ENCODE measurements around the gene RNASEH2B.

Gene RNASEH2B

GRCh38 chr13:50882816-50883435 lies 26.7 kb upstream of the RNASEH2B start:
- no peak overlapping the region for H3K14ac ChIP-seq (ENCODE audit: low read length in 2 of 2)
- no peaks in the 10 kb centered on the region for H3K27me3 ChIP-seq (ENCODE audit: control insufficient read depth in 1 of 2, insufficient read depth in 1 of 2, low read length in 2 of 2)

DNA sequence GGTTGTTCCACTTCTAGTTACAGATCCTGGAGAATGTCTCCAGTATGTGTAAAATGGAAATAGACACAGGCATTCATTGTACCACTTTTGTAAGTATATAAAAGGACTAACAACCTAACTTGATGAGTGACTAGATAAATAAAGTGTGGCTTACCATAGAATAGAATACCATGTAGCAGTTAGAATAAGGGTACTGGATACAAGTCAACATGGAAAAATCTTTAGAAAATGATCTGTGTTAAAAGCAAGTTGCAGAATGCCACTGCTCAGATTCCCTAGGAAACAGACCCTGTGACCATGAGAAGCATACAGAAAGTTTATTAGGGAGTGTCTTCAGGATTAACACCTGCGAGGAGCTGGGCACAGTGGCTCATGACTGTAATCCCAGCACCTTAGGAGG lies 25.9 kb upstream of the RNASEH2B start:
- Histone ChIP-seq H3K14ac (ENCODE audit: low read length in 2 of 2) (no peak overlapping the region), H3K4me3 (ENCODE audit: insufficient read depth in 1 of 2, low read depth in 1 of 2, low read length in 2 of 2) (no peak overlapping the region), H4K8ac (ENCODE audit: low read length) (no peak overlapping the region), H3K9me3 (ENCODE audit: control insufficient read depth, low read length) (peaks cover 6% of the 10 kb centered on the region), H3K27me3 (ENCODE audit: control insufficient read depth in 1 of 2, insufficient read depth in 1 of 2, low read length in 2 of 2) (no peaks in the 10 kb centered on the region), H3K4ac (ENCODE audit: low read depth in 1 of 2, low read length in 2 of 2) (no peak overlapping the region), H3K4me2 (ENCODE audit: low read length, poor library complexity, severe bottlenecking) (no peak overlapping the region), H3K4me1 (ENCODE audit: control insufficient read depth, insufficient read depth, low read depth, low read length) (no peaks in the 10 kb centered on the region), H3K23ac (ENCODE audit: low read length in 2 of 2) (no peak overlapping the region), H2BK15ac (ENCODE audit: low read depth, poor library complexity, severe bottlenecking) (no peak overlapping the region), H3K79me1 (replicated peaks; ENCODE audit: low read length, poor library complexity, severe bottlenecking) (no peaks in the 10 kb centered on the region), H2BK120ac (ENCODE audit: low read depth, low read length) (no peak overlapping the region), H3K27ac (ENCODE audit: low read length, poor library complexity, severe bottlenecking) (no peak overlapping the region), H4K91ac (ENCODE audit: low read length) (no peak overlapping the region), H2AFZ (ENCODE audit: low read depth, low read length) (no peak overlapping the region), H3K18ac (ENCODE audit: low read depth in 1 of 2, low read length in 2 of 2) (no peak overlapping the region), H2BK5ac (ENCODE audit: low read depth, low read length, poor library complexity, severe bottlenecking) (no peak overlapping the region), H2BK12ac (ENCODE audit: low read length in 2 of 2) (no peak overlapping the region), H3K9ac (ENCODE audit: low read length) (no peak overlapping the region), H2AK5ac (ENCODE audit: low read length, severe bottlenecking) (no peak overlapping the region), H3K36me3 (ENCODE audit: control insufficient read depth in 1 of 2, insufficient read depth in 2 of 2, low read depth in 1 of 2, low read length in 2 of 2) (no peaks in the 10 kb centered on the region)
- no CpG with 5 or more reads among the region's 1 CpG for WGBS
- DNase-seq, result no peak

More at GRCh38 chr13:50882816-50883435, 26.7 kb upstream of the RNASEH2B start:
- Histone ChIP-seq H2AFZ (ENCODE audit: low read depth, low read length) (no peak overlapping the region), H3K9me3 (ENCODE audit: control insufficient read depth, low read length) (peaks cover 6% of the 10 kb centered on the region), H3K79me1 (replicated peaks; ENCODE audit: low read length, poor library complexity, severe bottlenecking) (no peaks in the 10 kb centered on the region), H4K91ac (ENCODE audit: low read length) (no peak overlapping the region), H3K4me3 (ENCODE audit: insufficient read depth in 1 of 2, low read depth in 1 of 2, low read length in 2 of 2) (no peak overlapping the region), H3K36me3 (ENCODE audit: control insufficient read depth in 1 of 2, insufficient read depth in 2 of 2, low read depth in 1 of 2, low read length in 2 of 2) (no peaks in the 10 kb centered on the region), H2BK15ac (ENCODE audit: low read depth, poor library complexity, severe bottlenecking) (no peak overlapping the region), H2AK5ac (ENCODE audit: low read length, severe bottlenecking) (no peak overlapping the region), H3K18ac (ENCODE audit: low read depth in 1 of 2, low read length in 2 of 2) (no peak overlapping the region), H2BK5ac (ENCODE audit: low read depth, low read length, poor library complexity, severe bottlenecking) (no peak overlapping the region), H3K4me2 (ENCODE audit: low read length, poor library complexity, severe bottlenecking) (no peak overlapping the region), H3K4ac (ENCODE audit: low read depth in 1 of 2, low read length in 2 of 2) (no peak overlapping the region), H3K23ac (ENCODE audit: low read length in 2 of 2) (no peak overlapping the region), H2BK12ac (ENCODE audit: low read length in 2 of 2) (no peak overlapping the region), H3K9ac (ENCODE audit: low read length) (no peak overlapping the region), H4K8ac (ENCODE audit: low read length) (no peak overlapping the region), H3K4me1 (ENCODE audit: control insufficient read depth, insufficient read depth, low read depth, low read length) (no peaks in the 10 kb centered on the region), H2BK120ac (ENCODE audit: low read depth, low read length) (no peak overlapping the region), H3K27ac (ENCODE audit: low read length, poor library complexity, severe bottlenecking) (no peak overlapping the region)
- 98% methylated on average over 3 of the region's 5 CpGs for WGBS
- DNase-seq, result no peak

DNA sequence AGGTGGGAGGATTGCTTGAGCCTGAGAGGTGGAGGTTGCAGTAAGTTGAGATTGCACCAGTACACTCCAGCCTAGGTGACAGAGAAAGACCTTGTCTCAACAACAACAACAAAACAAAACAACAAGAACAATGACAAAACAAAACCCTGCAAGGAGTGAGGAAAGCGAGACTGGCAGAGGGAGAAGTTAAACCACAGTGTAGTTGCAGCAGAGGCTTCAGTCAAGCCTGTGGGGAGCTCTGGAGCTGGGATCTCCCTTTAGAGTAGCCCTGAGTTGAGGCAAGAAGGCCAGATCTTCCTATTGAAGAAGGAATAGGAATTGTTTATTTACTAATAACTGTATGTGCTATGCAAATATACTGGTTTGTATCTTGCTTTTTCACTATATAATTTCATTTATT lies 25.3 kb upstream of the RNASEH2B start:
- H3K9ac ChIP-seq (ENCODE audit: low read length), result no peak overlapping the region
- no peak overlapping the region for H2AK5ac ChIP-seq (ENCODE audit: low read length, severe bottlenecking)
- H2AFZ ChIP-seq (ENCODE audit: low read depth, low read length), result no peak overlapping the region
- H3K23ac ChIP-seq (ENCODE audit: low read length in 2 of 2), result no peak overlapping the region
- H2BK120ac ChIP-seq (ENCODE audit: low read depth, low read length), result no peak overlapping the region
- no peaks in the 10 kb centered on the region for H3K27me3 ChIP-seq (ENCODE audit: control insufficient read depth in 1 of 2, insufficient read depth in 1 of 2, low read length in 2 of 2)
- no peak overlapping the region for H2BK5ac ChIP-seq (ENCODE audit: low read depth, low read length, poor library complexity, severe bottlenecking)
- no peak for DNase-seq
- WGBS, result 100% methylated on average over 1 of the region's 1 CpG
- H3K79me1 ChIP-seq (replicated peaks; ENCODE audit: low read length, poor library complexity, severe bottlenecking), result no peaks in the 10 kb centered on the region
- no peak overlapping the region for H3K4ac ChIP-seq (ENCODE audit: low read depth in 1 of 2, low read length in 2 of 2)
- no peak overlapping the region for H3K4me3 ChIP-seq (ENCODE audit: insufficient read depth in 1 of 2, low read depth in 1 of 2, low read length in 2 of 2)
- no peak overlapping the region for H3K4me2 ChIP-seq (ENCODE audit: low read length, poor library complexity, severe bottlenecking)
- H3K9me3 ChIP-seq (ENCODE audit: control insufficient read depth, low read length), result peaks cover 6% of the 10 kb centered on the region
- H3K36me3 ChIP-seq (ENCODE audit: control insufficient read depth in 1 of 2, insufficient read depth in 2 of 2, low read depth in 1 of 2, low read length in 2 of 2), result no peaks in the 10 kb centered on the region
- H3K4me1 ChIP-seq (ENCODE audit: control insufficient read depth, insufficient read depth, low read depth, low read length), result no peaks in the 10 kb centered on the region
- H4K8ac ChIP-seq (ENCODE audit: low read length), result no peak overlapping the region
- no peak overlapping the region for H2BK15ac ChIP-seq (ENCODE audit: low read depth, poor library complexity, severe bottlenecking)
- H4K91ac ChIP-seq (ENCODE audit: low read length), result no peak overlapping the region
- no peak overlapping the region for H2BK12ac ChIP-seq (ENCODE audit: low read length in 2 of 2)
- H3K18ac ChIP-seq (ENCODE audit: low read depth in 1 of 2, low read length in 2 of 2), result no peak overlapping the region
- no peak overlapping the region for H3K14ac ChIP-seq (ENCODE audit: low read length in 2 of 2)
- no peak overlapping the region for H3K27ac ChIP-seq (ENCODE audit: low read length, poor library complexity, severe bottlenecking)

- Histone ChIP-seq H3K9ac (ENCODE audit: low read length) (no peak overlapping the region), H4K91ac (ENCODE audit: low read length) (no peak overlapping the region), H3K4ac (ENCODE audit: low read depth in 1 of 2, low read length in 2 of 2) (no peak overlapping the region), H2BK120ac (ENCODE audit: low read depth, low read length) (no peak overlapping the region), H3K4me2 (ENCODE audit: low read length, poor library complexity, severe bottlenecking) (no peak overlapping the region), H2AK5ac (ENCODE audit: low read length, severe bottlenecking) (no peak overlapping the region), H3K14ac (ENCODE audit: low read length in 2 of 2) (no peak overlapping the region), H3K36me3 (ENCODE audit: control insufficient read depth in 1 of 2, insufficient read depth in 2 of 2, low read depth in 1 of 2, low read length in 2 of 2) (no peaks in the 10 kb centered on the region), H3K4me3 (ENCODE audit: insufficient read depth in 1 of 2, low read depth in 1 of 2, low read length in 2 of 2) (no peak overlapping the region), H3K79me1 (replicated peaks; ENCODE audit: low read length, poor library complexity, severe bottlenecking) (no peaks in the 10 kb centered on the region), H3K4me1 (ENCODE audit: control insufficient read depth, insufficient read depth, low read depth, low read length) (no peaks in the 10 kb centered on the region), H2BK15ac (ENCODE audit: low read depth, poor library complexity, severe bottlenecking) (no peak overlapping the region), H2BK5ac (ENCODE audit: low read depth, low read length, poor library complexity, severe bottlenecking) (no peak overlapping the region), H2AFZ (ENCODE audit: low read depth, low read length) (no peak overlapping the region), H3K23ac (ENCODE audit: low read length in 2 of 2) (no peak overlapping the region), H2BK12ac (ENCODE audit: low read length in 2 of 2) (no peak overlapping the region), H3K18ac (ENCODE audit: low read depth in 1 of 2, low read length in 2 of 2) (no peak overlapping the region), H3K27ac (ENCODE audit: low read length, poor library complexity, severe bottlenecking) (no peak overlapping the region), H3K27me3 (ENCODE audit: control insufficient read depth in 1 of 2, insufficient read depth in 1 of 2, low read length in 2 of 2) (peaks cover 0 to 5% of the 10 kb centered on the region in 2 experiments), H3K9me3 (ENCODE audit: control insufficient read depth, low read length) (peaks cover 10% of the 10 kb centered on the region), H4K8ac (ENCODE audit: low read length) (no peak overlapping the region)
- DNase-seq, result no peak
- 96% methylated on average over 3 of the region's 7 CpGs for WGBS
Observed at GRCh38 chr13:50887151-50887550, 22.4 kb upstream of the RNASEH2B start.

Data from mesenchymal stem cell (in vitro differentiated cells and primary cell).